ENCODE results near the gene DNAJB11.
"Not testable (repeated sequence)": the region's sequence is repeated elsewhere in the genome, so short reads cannot be mapped to it uniquely, and the experiment has no call there.

DNAJB11 gene

GRCh38 chr3:186620213-186621092 lies 49.9 kb downstream of the DNAJB11 start:
- DNase-seq, result no peak

- no peak for DNase-seq
Measured at GRCh38 chr3:186621894-186622650, 51.6 kb downstream of the DNAJB11 start.

- DNase-seq, result no peak
Measured at GRCh38 chr3:186622651-186623310, 52.3 kb downstream of the DNAJB11 start.

- no peak for DNase-seq
Measured at GRCh38 chr3:186624598-186624997, 54.1 kb downstream of the DNAJB11 start.

- DNase-seq, result no peak
Measured at GRCh38 chr3:186625600-186626042, 55.1 kb downstream of the DNAJB11 start.

GRCh38 chr3:186626254-186626847 lies 55.8 kb downstream of the DNAJB11 start:
- DNase-seq, result no peak

GRCh38 chr3:186627852-186628414 lies 57.4 kb downstream of the DNAJB11 start:
- DNase-seq, result no peak

GRCh38 chr3:186628756-186629155 lies 58.2 kb downstream of the DNAJB11 start:
- no peak for DNase-seq

- DNase-seq, result no peak
Measured at GRCh38 chr3:186630950-186631641, 60.6 kb downstream of the DNAJB11 start.

GRCh38 chr3:186633481-186633880 lies 63.0 kb downstream of the DNAJB11 start:
- DNase-seq, result no peak

- not testable (repeated sequence) for DNase-seq
Measured at GRCh38 chr3:186634207-186634606, 63.7 kb downstream of the DNAJB11 start.
